GM21529 (cell line): ENCODE measurements around the gene RRP15.

ENCODE experiments used
- ATAC-seq: cut with Tn5 transposase; IDR thresholded peaks from one replicate; pipeline ENCODE4 v1.9.1; 2021; ENCODE audit not compliant: unreplicated experiment

RRP15 gene

DNA sequence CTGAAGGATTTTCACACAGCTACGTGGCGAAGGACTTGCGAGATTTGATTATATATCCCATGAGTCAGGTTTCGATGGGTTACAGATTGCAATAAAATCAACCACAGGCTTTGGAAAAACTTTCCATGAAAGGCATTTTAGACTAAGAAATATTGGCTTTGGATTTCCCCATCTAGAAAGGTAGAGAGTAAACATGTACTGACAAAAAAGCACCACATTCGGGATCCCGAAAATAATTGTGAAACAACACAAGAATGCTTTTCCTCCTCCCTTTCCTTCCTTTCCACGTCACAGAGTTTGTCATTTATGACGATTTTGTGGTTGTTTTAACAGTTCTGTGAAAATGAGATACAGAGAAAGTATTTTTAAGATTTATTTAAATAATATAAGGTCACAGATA lies 98.6 kb downstream of the RRP15 start:
- ATAC-seq, result no peak

DNA sequence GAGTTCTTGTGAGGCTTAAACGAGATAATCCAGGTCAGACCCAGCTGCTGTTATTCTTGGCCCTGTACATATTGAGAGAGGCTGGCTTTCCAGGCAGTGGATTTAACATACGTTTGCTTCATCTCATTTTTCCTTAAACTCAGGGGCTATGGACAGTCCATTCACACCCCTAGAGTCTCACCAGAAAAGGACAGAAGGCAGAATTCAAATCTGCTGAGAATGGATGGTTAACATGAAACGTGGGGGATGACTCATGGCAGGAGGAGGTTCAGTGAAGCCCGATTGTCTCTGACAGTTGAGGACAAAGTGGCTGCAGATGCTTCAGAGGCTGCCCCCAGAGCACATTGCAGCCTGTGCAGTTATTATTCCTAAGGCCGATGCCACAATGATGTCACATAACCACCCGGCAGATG lies 99.5 kb downstream of the RRP15 start:
- no peak for ATAC-seq
